GM10266 (cell line): Measurements from ENCODE around the gene OR1Q1.

Experiments used
- DNase-seq: peaks from one replicate; pipeline ENCODE4 v3.0.0; 2012; ENCODE audit errors: extremely low spot score
- TF ChIP-seq, protein P1 (sequence below): IDR thresholded peaks from 2 replicates; pipeline ENCODE4 v1.5.1; 2012; ENCODE audit warnings: mild to moderate bottlenecking, low read depth; ENCODE audit not compliant: control insufficient read depth, insufficient read depth; ENCODE audit errors: missing control alignments

Gene OR1Q1

DNA sequence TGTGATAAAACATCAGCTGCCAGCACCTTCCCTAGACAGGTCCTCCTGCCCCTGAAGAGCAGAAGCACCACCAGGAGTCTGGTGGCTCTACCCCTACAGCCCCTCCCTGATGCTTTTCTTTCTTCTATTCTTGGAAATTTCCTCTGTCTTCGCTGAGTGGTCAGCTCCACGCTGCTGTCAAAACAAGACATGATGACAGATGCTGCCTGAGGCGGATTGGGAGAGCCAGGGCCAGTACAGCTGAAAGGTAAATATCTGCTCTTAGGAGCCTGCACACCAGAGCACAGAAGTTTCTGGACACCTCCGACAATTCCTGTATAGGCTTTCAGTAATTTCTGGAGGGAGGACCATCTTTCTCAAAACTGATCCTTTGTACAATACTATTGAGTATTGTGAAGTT lies 4.7 kb upstream of the OR1Q1 start:
- DNase-seq = no peak
- TF ChIP-seq, protein P1, sequence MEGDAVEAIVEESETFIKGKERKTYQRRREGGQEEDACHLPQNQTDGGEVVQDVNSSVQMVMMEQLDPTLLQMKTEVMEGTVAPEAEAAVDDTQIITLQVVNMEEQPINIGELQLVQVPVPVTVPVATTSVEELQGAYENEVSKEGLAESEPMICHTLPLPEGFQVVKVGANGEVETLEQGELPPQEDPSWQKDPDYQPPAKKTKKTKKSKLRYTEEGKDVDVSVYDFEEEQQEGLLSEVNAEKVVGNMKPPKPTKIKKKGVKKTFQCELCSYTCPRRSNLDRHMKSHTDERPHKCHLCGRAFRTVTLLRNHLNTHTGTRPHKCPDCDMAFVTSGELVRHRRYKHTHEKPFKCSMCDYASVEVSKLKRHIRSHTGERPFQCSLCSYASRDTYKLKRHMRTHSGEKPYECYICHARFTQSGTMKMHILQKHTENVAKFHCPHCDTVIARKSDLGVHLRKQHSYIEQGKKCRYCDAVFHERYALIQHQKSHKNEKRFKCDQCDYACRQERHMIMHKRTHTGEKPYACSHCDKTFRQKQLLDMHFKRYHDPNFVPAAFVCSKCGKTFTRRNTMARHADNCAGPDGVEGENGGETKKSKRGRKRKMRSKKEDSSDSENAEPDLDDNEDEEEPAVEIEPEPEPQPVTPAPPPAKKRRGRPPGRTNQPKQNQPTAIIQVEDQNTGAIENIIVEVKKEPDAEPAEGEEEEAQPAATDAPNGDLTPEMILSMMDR = no peak

DNA sequence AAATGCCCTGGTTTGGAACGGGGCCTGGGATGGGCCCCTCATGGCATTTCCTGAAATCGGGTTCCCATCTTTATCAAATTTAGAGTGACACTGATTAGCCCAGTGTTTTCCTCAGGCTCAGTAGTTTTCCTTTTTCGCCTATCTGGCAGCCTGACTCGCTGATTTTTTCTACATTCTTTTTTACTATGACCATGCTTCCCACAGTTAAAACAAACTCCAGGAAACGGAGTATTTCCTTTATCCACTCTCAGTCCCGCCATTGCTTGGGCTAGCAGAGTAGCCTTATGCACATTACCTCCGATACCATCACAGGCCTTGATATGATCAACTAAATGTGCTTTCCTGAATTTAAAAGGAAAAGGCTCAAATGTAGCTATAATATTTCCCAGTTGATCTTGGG lies 5.5 kb downstream of the OR1Q1 start:
- TF ChIP-seq, protein P1 = no peak
- DNase-seq = no peak

DNA sequence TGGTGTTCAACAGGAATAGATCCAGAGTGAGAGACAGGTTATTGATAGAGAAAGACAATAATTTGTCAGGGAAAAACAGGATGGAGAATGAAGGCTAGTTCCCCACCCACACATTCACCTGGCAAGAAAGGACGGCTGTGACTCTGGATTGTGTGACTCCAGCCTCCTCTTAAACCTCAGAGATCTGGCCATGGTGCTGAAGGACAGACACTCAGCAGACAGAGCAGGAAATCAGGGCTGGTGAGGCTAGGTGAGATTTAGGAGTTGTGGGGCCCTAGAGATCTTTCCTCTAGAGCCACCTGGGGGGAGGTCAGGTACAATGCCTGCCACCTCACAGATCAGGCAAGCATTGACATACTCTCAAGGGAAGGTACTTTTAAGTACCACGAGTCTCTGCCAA lies 27.7 kb downstream of the OR1Q1 start:
- TF ChIP-seq, protein P1 = no peak
- no peak for DNase-seq

DNA sequence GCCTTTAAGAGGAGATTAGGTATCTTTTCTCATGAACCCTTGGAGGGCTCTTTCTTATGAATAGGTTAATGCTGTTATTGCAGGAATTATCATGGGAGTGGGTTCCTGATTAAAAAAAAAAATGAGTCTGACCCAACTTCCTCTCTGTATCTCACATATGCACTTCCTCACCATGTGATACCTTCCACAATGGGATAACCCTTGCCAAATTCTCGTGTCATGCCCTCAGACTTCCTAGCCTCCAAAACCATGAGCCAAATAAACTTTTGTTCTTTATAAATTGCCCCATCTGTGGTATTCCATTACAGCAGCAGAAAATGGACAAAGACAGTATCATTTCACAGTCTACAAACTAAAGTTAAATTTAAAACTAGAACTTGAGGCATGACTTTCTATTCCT lies 41.8 kb downstream of the OR1Q1 start:
- DNase-seq = no peak
- TF ChIP-seq, protein P1 = no peak

DNA sequence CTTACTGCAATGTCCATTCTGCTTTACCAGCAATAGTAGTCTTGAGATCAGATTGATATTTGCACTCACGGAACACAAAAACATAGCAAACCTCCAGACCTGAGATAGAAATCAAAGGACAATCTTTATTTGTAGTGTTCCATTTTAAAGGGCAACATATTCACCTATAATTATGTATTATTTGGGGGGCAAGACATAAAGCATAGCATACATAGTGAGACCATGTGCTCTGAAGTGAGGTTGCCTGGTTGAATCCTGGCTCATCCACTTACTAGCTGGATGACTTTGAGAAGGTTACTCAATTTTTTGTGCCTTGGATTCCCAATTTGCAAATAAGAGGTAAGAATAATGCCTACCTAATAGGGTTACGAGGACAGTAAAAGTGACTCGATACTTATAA lies 43.0 kb downstream of the OR1Q1 start, which contains the start of gene OR1B1:
TSS of gene OR1B1 (minus strand) at position 101 of the 400 bp plus-strand sequence.
- TF ChIP-seq, protein P1 = no peak
- no peak for DNase-seq

DNA sequence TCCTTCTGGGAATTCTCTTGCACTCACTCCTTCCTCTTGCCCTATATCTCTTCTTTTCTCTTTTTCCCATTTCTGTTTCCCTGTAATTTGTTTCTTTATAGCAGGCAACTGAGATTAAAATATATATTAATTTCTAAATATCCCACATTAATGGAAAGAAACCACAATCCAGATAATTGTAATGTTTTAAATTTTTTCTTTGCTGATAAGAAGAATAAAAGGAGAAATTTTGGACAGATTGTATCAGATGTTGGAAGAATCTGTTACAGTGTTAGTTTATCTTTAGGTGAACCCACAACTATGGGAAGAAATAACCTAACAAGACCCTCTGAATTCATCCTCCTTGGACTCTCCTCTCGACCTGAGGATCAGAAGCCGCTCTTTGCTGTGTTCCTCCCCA lies 46.9 kb downstream of the OR1Q1 start, which contains the start of gene OR1L1:
TSS of gene OR1L1 (plus strand) at position 301 of the 400 bp plus-strand sequence. CDS start at position 301, 0 bp downstream.
- DNase-seq = no peak
- TF ChIP-seq, protein P1 = no peak
